Spleen (tissue), 11 donors: Measurements from ENCODE around the gene SEBOX. TPM values are rescaled to one million over a fixed set of nuclear protein-coding genes. Genes with fewer than 3 reads are reported as not detected.

Experiments
- DNase-seq: peaks from one replicate; pipeline ENCODE4 v3.0.0-alpha.2; 2020
- H3K27ac ChIP-seq, 8 donors: fragments of 200-600 bp; sonication (generic) in 7 of 8; 1 replicate in 4 of 8; 2 replicates in 4 of 8; pipeline versions ENCODE4 v1.5.0 to v1.8.0; 2016 to 2021; ENCODE audit warnings: inconsistent platforms in 4 of 8, mild to moderate bottlenecking in 4 of 8, moderate library complexity in 1 of 8
- H3K27me3 ChIP-seq, 7 donors: fragments of 200-600 bp; sonication (generic) in 6 of 7; replicated peaks in 1 of 7; 1 replicate in 4 of 7; 2 replicates in 3 of 7; pipeline versions ENCODE4 v1.5.0 to v1.8.0; 2016 to 2021; ENCODE audit warnings: inconsistent platforms in 3 of 7, mild to moderate bottlenecking in 1 of 7
- H3K36me3 ChIP-seq, 6 donors: fragments of 200-600 bp; sonication (generic) in 5 of 6; 1 replicate in 4 of 6; 2 replicates in 2 of 6; pipeline versions ENCODE4 v1.5.0 to v1.8.0; 2016 to 2021; ENCODE audit warnings: inconsistent platforms in 2 of 6
- H3K4me1 ChIP-seq, 6 donors: fragments of 200-600 bp; sonication (generic) in 5 of 6; 1 replicate in 3 of 6; 2 replicates in 3 of 6; pipeline versions ENCODE4 v1.5.0 to v1.8.0; 2016 to 2021; ENCODE audit warnings: inconsistent platforms in 3 of 6
- H3K4me3 ChIP-seq, 8 donors: fragments of 200-600 bp; sonication (generic) in 7 of 8; 1 replicate in 4 of 8; 2 replicates in 4 of 8; pipeline versions ENCODE4 v1.5.0 to v1.8.0; 2016 to 2021; ENCODE audit warnings: inconsistent platforms in 4 of 8, mild to moderate bottlenecking in 4 of 8, moderate library complexity in 2 of 8
- H3K9me3 ChIP-seq, 8 donors: fragments of 200-600 bp; sonication (generic) in 7 of 8; 1 replicate in 4 of 8; 2 replicates in 4 of 8; pipeline versions ENCODE4 v1.5.0 to v1.8.0; 2016 to 2021; ENCODE audit warnings: inconsistent platforms in 4 of 8
- CTCF ChIP-seq, 11 experiments: fragments of 200-600 bp in 7 of 11; fragments of 450-650 bp in 4 of 11; sonication (generic) in 4 of 11; IDR thresholded peaks in 8 of 11; conservative IDR thresholded peaks in 3 of 11; 1 replicate in 7 of 11; 2 replicates in 4 of 11; pipeline versions ENCODE4 v1.4.0 to v1.8.0; 2016 to 2021; ENCODE audit warnings: antibody characterized with exemption in 11 of 11, inconsistent platforms in 4 of 11, mild to moderate bottlenecking in 1 of 11
- POLR2A ChIP-seq, 3 donors: fragments of 450-650 bp; IDR thresholded peaks; one replicate each; pipeline ENCODE4 v1.5.1; 2017; ENCODE audit warnings: antibody characterized with exemption in 3 of 3, mild to moderate bottlenecking in 1 of 3
- POLR2AphosphoS5 ChIP-seq, 3 donors: sonication (generic); formaldehyde crosslinking; IDR thresholded peaks; one replicate each; pipeline ENCODE4 v1.5.1; 2017; ENCODE audit warnings: antibody characterized with exemption in 3 of 3
- WGBS, 5 donors: extraction: QIAGEN DNeasy Blood & Tissue Kit in 3 of 5; methylation state at CpG; one replicate each; pipeline versions ENCODE4 v1.1.5 to v1.1.7; 2013 to 2018; 5-methylcytosine and 5-hydroxymethylcytosine counted together
- intact Hi-C: fragments of 100-400 bp; cut with DNase I; formaldehyde crosslinking; loops from one replicate; pipeline ENCODE4 v1.15.0; 2023; ENCODE audit warnings: low total_unique reads
- polyA plus RNA-seq, 3 donors: library from polyadenylated mRNA; stranded (reverse); fragments of 200-250 nt; gene quantifications; one replicate each; pipeline ENCODE4 v1.2.1, GENCODE V29; 2013
- total RNA-seq, 7 donors: library from RNA; depleted of rRNA in 3 of 7; stranded (reverse); fragments of >200 nt in 3 of 7; fragmentation: NEBNext Ultra II Directional in 4 of 7; extraction: Animal tissue kit (Norgen Biotek cat#: 25700) in 4 of 7; gene quantifications; one replicate each; pipeline versions ENCODE4 v1.1.0 to v1.2.1, GENCODE V29; 2016 to 2021
- donor health status: healthy with polysubstance abuse.
- donor health status: DM: no; HTN: no; CAD: no; lungs with moderate emphysema.
- donor health status: DM: no; HTN: no; CAD: no.
- donor health status: Bipolar disorder and iron deficiency.
- donor health status: healthy.
- donor health status: DM: no; HTN: no; CAD: no.
- donor health status: DM: yes; HTN: yes; CAD: no.

SEBOX gene
- total and polyA plus RNA-seq, 10 donors = not detected

- Histone ChIP-seq H3K9me3 (no peaks in the 10 kb centered on the region), H3K4me1 (peaks cover 10 to 54% (median 32%) of the 10 kb centered on the region in 6 donors), H3K36me3 (peaks cover 0 to 33% (median 25%) of the 10 kb centered on the region in 6 donors), H3K27me3 (peaks cover 0 to 28% (median 0%) of the 10 kb centered on the region in 7 donors), H3K4me3 (peak overlapping the region in 7 of 8 donors; percentile 47 to 82 (median 53)), H3K27ac (peak overlapping the region in 4 of 8 donors; percentile 56 to 73 (median 63))
- no peak for DNase-seq
- intact Hi-C loops = no loop called here
- WGBS, 5 donors = 50 to 68% (median 63%) methylated on average over 8 of the region's 8 CpGs
- TF ChIP-seq POLR2AphosphoS5 (IDR thresholded peaks at IDR 0.05) = peak in 1 of 3 donors; percentile 16
- no peak for TF ChIP-seq POLR2A (IDR thresholded peaks at IDR 0.05)
Measured at GRCh38 chr17:28385406-28385805, 20.4 kb upstream of the SEBOX start.

- Histone ChIP-seq H3K27me3 (peaks cover 0 to 28% (median 0%) of the 10 kb centered on the region in 7 donors), H3K4me3 (peak overlapping the region; percentile 42 to 82 (median 52)), H3K4me1 (peaks cover 10 to 58% (median 32%) of the 10 kb centered on the region in 6 donors), H3K36me3 (peaks cover 0 to 29% (median 23%) of the 10 kb centered on the region in 6 donors), H3K9me3 (no peaks in the 10 kb centered on the region), H3K27ac (peak overlapping the region in 5 of 8 donors; percentile 1 to 73 (median 63))
- intact Hi-C loops = no loop called here
- peak; percentile 84 for DNase-seq
- TF ChIP-seq POLR2A (IDR thresholded peaks at IDR 0.05) (no peak), POLR2AphosphoS5 (IDR thresholded peaks at IDR 0.05) (no peak), CTCF (IDR thresholded peaks at IDR 0.05 in 8 of 11, conservative IDR thresholded peaks at IDR 0.05 in 3 of 11) (no peak)
- WGBS, 5 donors = 15 to 38% (median 19%) methylated on average over 4 to 29 of the region's 29 CpGs
Measured at GRCh38 chr17:28385037-28385400, 20.0 kb upstream of the SEBOX start.

GRCh38 chr17:28384281-28385036, 19.5 kb upstream of the SEBOX start:
- Histone ChIP-seq H3K9me3 (no peaks in the 10 kb centered on the region), H3K27me3 (peaks cover 0 to 28% (median 0%) of the 10 kb centered on the region in 7 donors), H3K4me1 (peaks cover 10 to 58% (median 32%) of the 10 kb centered on the region in 6 donors), H3K27ac (peak overlapping the region in 6 of 8 donors; percentile 1 to 73 (median 60)), H3K4me3 (peak overlapping the region; percentile 42 to 82 (median 52)), H3K36me3 (peaks cover 0 to 24% (median 17%) of the 10 kb centered on the region in 6 donors)
- TF ChIP-seq CTCF (IDR thresholded peaks at IDR 0.05 in 8 of 11, conservative IDR thresholded peaks at IDR 0.05 in 3 of 11) (no peak), POLR2AphosphoS5 (IDR thresholded peaks at IDR 0.05) (peak; percentile 70 to 85 (median 79)), POLR2A (IDR thresholded peaks at IDR 0.05) (no peak)
- WGBS, 5 donors = 4 to 12% (median 6%) methylated on average over 37 to 56 of the region's 56 CpGs
- DNase-seq = peak; percentile 90
- intact Hi-C loops = no loop called here

GRCh38 chr17:28381141-28381825, 16.3 kb upstream of the SEBOX start:
- H3K27me3 ChIP-seq = peaks cover 0 to 28% (median 0%) of the 10 kb centered on the region in 7 donors
- H3K9me3 ChIP-seq = no peaks in the 10 kb centered on the region
- DNase-seq = no peak
- intact Hi-C loops = no loop called here
- TF ChIP-seq POLR2AphosphoS5 (IDR thresholded peaks at IDR 0.05) = peak in 2 of 3 donors; percentile 32 to 58
- no peak for TF ChIP-seq POLR2A (IDR thresholded peaks at IDR 0.05)
- peak in 5 of 11 experiments; percentile 10 to 40 (median 26) for TF ChIP-seq CTCF (IDR thresholded peaks at IDR 0.05 in 8 of 11, conservative IDR thresholded peaks at IDR 0.05 in 3 of 11)
- H3K36me3 ChIP-seq = peaks cover 0 to 7% (median 0%) of the 10 kb centered on the region in 6 donors
- 24 to 36% (median 31%) methylated on average over 4 to 72 of the region's 72 CpGs for WGBS, 5 donors
- peak overlapping the region in 4 of 8 donors; percentile 3 to 41 (median 17) for H3K4me3 ChIP-seq
- no peak overlapping the region for H3K27ac ChIP-seq
- peaks cover 10 to 51% (median 32%) of the 10 kb centered on the region in 6 donors for H3K4me1 ChIP-seq
